Stimulated activated CD4-positive, alpha-beta T cell treated with anti-CD3 and anti-CD28 coated beads, Interleukin-1b, Interleukin-23, amount 100 ng/mL, for 1 hour (primary cell): Measurements from ENCODE around the gene GTPBP6.
"Not testable (repeated sequence)": the region's sequence is repeated elsewhere in the genome, so short reads cannot be mapped to it uniquely, and the experiment has no call there.

Experiments used
- DNase-seq, 2 donors: peaks; one replicate each; pipeline ENCODE4 v3.0.0-alpha.2; 2020; ENCODE audit warnings: low read depth in 2 of 2

The GTPBP6 gene

DNA sequence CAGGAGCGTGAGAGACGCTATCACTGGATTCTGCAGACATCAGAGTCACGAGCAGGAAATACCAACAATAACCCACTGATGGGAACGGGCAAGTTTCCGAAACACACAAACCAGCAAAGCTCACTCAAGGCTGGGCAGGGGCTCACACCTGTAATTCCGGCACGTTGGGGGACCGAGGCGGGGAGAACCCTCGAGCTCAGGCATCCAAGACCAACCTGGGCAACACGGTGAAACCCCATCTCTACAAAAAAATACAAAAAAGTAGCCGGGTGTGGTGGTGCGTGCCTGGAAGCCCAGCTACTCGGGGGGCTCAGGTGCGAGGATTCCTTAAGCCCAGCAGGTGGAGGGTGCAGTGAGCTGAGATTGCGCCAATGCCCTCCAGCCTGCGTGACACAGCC, 17.2 kb upstream of the GTPBP6 start:
- DNase-seq: no peak

DNA sequence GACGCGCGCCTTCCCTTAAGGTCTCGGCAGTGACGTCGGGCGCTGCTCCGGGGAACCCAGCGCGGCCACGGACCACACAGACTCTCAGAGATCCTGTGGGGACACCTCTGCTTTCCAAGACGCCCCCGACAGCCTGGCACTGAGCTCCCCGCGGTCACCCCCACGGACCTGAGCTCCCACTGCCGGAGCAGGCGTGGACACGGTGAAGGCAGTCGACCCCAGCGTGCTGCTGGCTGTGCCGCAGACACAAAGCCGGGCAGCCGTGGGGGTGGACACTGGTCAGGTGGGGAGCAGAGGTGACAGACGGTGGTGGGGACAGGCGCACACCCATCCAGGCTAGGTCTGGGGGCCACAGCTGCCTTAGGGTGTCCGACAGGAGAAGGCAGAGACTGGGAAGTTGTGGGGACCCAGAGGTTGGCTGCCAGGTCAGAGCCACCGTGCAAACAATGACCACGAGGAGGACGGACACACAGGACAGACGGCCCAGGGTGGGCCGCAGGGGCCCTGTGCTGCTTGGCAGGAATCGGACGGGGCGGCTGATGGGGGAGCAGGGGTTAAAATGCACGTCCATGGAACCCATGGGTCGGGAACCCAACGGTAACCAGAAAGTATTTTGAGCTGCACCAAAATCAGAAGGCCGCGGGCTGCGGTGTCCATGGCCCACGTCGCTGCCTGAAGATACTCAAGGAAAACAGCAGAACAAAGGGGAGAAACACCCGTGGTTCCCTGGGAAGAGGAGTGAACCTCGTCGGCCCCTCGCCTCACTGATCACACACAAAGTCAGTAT, 16.6 kb upstream of the GTPBP6 start:
- DNase-seq: no peak

DNA sequence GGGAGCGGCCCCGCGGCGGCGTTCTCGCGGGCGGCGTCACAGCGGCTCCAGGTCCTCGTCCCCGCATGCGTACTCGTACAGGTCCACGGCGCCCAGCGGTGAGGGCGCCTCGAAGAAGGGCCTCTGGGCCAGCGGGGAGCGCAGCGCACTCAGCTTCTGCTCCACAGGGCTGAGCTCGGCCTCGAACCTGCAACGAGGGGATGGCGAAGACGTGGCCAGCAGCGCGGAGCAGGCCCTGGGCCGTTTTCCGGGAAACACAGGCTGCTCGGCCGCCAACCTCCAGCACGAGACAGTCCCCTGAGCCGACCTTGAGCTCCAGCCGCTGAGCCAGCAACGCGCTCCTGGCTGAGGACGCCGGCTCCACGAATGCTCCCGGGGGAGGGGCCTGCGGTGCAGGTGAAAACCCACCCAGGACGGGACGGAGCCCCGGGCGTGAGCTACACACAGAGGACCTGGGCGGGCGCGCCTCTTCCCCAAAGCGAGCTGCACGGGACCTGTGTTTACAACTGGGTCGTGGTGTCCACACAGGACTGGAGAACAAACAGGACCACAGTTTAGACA, 15.8 kb upstream of the GTPBP6 start:
- DNase-seq: no peak

DNA sequence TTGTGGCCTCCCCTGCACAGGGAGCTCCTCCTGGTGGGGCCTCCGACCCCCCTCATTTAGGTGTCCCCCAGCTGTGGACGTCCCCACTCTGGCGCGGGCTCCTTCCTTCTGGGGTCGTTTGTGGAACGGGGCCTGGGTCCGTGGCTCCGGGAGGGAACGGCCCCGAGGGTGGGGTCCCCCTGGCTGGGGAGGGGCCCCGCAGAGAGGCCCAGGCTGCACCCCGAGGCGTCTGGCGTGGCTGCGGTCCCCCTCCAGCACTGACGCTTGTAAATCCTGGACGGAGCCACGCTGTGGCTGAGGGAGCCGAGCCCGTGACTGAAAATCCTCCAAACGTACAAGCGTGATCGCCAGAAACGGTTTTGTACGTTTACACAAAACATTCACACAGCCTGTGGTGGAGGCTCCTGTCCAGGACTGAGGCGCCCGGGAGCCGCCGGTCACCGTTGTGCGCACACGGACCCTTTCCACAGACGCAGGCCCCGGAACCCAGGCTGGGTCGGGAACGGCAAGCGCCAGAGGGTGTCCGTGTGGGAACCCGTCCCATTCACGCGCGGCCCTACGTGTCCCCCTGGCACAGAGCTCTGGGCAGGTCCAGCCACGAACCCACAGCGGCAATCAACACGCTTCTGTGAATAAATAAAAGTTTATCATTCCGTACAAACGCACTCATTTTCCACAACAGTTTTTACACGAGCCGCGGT, 15.2 kb upstream of the GTPBP6 start:
- no peak for DNase-seq

DNA sequence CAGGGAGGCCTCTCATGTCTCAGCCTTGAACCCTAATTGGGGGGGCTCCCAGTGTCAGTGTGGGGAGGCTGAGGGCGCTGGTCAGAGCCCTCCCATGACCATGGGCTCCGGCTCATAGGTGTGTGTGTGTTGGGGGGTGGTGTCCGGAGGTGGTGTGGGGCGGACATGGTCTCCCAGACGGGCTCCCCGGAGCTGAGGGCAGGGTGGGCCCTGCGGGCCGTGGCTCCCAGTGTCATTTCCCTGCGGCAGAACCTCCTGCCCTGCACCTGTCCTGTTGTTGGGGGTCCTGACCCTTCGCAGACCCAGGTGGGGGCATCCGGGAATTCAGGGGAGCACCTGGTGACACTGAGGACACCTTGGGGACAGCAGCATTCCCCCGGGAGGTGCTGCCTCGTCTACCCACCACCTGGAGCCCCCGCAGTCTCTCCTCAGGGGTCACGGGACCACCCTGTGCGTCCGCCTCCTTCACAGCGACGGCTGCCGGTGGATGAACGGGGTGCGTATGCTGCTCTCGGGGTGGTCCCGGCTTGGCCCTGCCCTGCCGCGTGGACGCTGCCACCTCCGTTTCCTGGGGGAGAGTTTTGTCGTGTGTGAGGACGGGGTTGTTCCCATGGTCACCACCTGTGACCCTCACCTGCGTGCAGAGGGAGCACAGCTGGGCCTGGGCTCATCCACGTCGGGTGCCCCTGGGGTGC, 14.5 kb upstream of the GTPBP6 start:
- no peak for DNase-seq

DNA sequence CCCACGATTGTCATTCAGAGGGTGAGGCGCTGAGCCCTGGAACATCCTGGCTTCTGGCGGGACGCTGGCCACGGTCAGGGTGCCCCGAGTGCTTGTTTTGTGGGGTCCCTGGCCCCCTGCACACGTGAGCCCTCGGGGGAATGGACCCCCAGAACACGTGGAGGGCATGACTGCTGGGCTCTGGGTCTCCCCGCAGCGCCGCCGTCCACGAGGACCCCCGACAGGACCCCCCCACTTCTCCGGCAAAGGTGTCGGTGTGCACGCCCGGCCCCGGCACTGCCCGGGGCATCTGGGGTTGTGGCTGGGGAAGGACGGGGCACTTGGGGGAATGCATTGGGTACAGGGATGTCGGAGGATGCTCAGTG, 13.9 kb upstream of the GTPBP6 start:
- no peak for DNase-seq

DNA sequence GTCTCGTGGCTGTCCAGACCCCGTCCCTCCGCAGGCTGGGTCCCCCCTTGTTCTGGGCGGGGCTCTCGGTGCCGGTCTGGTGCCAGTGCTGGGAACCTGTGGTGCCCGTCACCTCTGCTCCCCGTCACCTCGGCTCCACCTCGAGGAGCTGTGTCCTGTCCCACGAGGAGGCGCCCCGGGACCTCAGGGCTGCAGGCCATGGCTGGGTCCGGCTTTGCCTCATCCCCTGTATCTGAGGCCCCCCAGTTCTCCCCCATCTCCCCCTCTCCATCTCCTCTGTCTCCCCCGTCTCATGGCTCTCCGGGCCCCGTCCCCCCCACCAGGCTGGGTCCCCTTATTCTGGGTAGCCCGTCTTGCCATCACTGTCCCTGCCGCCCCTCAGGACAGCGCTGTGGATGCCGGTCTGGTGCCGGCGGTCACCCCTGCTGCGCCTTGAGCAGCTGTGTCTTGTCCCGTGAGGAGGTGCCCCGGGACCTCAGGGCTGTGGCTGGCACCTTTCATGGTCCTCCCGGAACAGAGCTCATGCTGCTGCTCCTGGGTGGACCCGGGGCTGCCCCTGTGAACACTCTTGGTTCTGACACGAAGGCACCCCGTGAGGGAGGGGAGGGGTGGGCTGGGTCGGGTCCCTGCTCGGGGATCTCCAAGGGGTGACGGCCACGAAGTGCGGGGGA, 13.4 kb upstream of the GTPBP6 start:
- no peak for DNase-seq

DNA sequence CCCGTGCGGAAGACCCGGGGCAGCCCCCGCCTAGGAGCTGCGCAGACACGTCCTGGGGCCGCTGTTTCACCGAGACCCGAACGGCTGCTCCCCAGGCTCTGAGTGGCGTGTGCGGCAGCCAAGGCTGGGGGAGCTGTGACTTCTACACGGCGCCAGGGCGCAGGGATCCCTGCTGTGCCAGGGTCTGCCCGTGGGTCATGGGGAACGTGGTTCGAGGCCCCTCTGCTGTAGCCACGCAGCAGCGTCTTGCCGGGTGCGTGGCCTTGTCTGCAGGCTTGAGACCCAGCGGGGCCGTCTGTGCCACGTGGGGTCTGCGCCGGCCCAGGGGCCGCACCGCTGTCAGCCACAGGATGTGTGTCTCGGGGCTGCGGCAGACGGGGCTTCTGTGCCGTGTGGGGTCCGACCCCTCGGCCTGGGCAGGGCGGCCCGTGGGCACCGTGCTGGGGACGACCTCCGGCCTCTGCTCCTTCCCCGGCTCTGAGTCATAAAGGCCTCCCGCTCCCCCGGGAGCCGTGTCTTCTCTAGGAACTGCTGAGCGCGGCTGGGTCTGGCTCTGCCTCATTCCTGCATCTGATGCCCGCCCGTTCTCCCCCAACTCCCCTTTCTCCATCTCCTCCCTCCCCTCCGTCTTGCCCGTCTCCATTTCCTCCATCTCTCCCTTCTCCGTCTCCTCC, 12.7 kb upstream of the GTPBP6 start:
- DNase-seq: no peak

DNA sequence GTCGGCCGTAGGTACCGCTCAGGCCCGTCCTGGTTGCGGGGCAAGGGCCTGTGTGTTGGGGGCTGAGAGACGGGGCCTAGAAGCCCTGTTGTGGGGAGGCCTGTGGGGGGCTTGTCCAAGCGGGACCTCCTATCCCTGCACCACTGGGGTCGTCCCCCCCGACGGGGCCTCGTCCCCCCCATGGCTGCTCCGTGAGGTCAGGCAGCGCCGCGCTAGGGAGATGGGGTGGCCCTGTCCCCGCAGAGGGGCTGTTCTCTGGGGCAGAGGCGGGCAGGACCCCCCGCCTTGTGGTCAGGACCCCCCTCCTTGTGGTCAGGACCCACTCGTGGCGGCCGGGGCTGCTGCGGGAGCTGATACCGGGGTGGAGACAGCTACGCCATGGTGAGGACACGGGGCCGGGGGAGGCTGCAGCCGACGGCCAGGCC, 12.1 kb upstream of the GTPBP6 start:
- no peak for DNase-seq

DNA sequence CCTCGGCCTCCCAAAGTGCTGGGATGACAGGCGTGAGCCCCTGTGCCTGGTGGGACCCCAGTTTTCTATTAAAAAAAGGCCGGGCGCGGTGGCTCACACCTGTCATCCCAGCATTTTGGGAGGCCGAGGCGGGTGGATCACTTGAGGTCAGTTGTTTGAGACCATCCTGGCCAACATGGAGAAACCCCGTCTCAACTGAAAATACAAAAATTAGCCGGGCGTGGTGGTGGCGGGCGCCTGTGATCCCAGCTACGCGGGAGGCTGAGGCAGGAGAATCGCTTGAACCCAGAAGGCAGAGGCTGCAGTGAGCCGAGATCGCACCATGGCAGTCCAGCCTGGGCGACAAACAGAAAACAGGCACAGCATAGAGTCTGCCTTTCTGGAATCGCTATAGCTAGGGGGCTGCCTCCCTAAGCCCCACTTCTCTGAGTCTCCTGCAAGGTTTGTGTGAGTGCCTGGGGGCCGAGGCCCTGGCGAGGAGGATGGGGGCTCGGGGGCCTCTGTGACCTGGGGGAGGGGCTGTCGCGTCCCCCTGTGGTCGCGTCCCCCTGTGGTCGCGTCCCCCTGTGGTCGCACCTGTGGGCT, 11.6 kb upstream of the GTPBP6 start:
- not testable (repeated sequence) for DNase-seq

DNA sequence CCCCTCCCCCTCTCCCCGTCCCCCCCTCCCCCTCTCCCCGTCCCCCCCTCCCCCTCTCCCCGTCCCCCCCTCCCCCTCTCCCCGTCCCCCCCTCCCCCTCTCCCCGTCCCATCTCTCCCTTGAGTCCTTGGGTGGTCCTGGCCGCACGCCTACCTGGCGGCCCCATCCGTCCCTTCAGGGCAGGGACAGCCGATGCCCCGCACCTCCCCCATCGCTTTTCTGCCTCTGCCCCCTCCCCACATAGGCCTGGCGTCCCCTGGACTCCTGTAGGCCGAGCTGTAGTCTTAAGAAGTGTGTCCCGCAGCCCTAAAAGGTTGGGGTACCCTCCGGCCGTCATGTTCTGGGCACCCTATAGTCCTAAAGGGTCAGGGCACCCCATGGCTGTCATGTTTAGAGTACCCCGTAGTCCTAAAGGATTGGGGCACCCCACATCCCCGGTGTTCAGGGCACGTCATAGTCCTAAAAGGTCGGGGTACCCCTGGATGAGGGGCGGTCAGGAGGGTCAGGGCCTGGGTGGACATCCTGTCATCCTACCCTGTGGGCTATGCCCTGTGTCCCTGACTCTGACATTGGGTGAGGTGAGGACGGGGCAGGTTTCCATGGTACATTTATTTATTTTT, 10.8 kb upstream of the GTPBP6 start:
- DNase-seq: no peak

DNA sequence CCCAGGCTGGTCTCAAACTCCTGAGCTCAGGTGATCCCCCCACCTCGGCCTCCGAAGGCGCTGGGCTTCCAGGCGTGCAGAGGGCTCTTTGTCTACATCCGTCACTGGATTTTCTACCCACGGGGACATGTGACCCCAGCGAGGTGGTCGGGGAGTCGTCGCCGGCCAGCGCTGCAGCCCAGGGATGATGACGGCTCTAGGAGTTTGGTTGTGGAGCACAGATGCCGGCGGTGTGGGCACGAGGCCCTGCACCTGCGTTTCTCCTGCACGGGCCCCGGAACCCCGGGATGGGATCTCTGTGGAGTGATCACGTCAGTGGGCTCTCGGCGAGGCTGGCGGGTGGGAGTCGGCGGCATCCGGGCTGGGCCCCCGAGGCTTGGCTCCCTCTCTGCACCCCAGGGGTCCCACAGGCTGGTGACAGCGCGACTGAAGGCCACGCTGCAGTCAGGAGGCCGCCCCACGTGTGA, 9.1 kb upstream of the GTPBP6 start:
- no peak for DNase-seq

DNA sequence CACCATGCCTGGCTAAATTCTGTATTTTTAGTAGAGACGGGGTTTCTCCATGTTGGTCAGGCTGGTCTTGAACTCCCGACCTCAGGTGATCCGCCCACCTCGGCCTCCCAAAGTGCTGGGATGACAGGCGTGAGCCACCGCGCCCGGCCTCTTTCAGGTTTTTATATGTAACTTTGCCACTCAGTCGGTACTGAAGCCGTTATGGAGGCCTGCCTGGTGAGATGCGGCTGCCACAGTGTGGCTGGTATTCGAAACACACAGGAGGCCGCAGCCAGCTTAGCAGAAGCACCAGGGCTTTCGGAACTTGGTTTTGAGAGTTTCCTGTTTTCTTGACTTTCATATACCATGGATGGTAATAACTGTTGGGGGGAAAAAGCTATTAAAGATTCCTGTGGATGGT, 6.1 kb upstream of the GTPBP6 start:
- DNase-seq: not testable (repeated sequence)

DNA sequence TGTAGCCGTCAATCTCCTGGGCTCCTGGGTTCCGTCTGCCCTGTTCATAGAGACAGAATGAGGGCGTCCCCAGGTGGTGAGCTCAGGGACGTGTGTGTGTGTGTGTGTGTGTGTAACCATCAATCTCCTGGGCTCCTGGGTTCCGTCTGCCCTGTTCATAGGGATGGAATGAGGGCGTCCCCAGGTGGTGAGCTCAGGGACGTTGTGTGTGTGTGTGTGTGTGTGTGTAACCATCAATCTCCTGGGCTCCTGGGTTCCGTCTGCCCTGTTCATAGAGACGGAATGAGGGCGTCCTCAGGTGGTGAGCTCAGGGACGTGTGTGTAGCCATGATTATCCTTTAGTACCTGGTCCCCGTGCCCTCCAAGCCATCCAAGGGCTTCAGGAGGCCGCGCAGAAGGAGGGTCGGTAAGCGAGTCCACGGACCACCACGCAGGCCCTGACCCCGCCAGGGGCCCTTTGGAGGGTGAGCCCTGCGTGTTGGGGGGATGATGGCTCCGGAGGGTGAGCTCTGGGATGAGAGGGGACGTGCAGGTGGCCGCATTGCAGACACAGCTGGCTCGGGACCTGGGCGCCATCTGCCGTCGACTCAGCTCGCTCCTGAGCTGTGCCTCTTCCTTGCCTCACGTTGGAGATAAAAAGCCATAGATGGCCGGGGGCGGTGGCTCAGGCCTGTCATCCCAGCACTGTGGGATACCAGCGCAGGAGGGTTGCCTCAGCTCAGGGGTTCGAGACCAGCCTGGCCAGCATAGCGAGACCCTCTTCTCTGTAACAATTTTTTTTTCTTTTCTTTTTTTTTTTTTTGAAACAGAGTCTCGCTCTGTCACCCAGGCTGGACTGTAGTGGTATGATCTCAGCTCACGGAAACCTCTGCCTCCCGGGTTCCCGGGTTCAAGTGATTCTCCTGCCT, 5.4 kb upstream of the GTPBP6 start:
- DNase-seq: no peak

DNA sequence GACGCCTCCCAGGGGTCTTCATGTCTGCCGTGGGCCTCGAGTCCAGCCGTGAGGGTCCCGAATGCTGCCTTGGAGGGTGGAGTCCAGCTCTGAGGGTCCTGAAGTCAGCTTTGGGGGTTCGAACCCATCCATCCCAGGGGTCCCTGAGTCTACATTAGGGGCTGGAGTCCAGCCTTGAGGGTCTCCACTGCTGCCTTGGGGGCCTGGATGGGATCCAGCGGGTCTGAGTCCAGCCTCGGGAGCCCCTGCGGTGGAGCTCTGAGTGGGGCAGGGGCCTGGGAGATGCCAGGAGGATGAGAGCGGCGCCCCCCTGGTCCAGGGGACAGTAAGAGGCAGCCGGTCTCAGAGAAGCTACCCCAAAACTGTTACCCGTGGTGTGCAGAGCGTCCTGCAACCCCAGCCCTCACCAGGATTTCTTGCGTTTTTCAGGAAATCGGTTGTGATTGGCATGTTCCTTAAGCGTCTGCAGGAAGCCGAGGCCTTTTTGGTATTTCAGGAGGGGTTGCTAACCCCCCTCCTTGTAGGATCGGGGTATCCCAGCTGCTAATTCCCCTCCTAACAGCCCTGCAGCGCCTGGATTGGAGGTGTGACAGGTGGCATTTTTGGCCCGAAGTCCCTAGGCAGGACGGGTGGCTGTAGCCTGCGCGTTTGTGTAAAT, 1.7 kb upstream of the GTPBP6 start:
- DNase-seq: no peak

DNA sequence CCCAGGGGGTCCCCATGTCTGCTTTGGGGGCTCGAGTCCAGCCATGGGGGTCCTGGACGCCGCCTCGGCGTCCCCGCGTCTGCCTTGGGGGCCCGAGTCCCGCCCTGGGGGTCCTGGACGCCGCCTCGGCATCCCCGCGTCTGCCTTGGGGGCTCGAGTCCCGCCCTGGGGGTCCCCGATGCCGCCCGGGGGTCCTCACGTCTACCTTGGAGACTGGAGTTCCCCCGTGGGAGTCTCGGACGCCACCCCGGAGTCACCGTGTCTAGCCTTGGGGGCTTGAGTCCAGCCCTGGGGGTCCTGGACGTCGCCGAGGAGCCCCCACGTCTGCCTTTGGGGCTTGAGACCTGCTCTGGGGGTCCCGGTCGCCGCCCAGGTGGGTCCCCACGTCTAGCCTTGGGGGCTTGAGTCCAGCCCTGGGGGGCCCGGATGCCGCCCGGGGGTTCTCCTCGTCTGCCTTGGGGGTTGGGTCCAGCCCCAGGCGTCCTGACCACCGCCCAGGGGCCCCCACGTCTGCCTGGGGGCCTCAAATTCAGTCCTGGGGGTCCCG, 1.1 kb upstream of the GTPBP6 start:
- no peak for DNase-seq

DNA sequence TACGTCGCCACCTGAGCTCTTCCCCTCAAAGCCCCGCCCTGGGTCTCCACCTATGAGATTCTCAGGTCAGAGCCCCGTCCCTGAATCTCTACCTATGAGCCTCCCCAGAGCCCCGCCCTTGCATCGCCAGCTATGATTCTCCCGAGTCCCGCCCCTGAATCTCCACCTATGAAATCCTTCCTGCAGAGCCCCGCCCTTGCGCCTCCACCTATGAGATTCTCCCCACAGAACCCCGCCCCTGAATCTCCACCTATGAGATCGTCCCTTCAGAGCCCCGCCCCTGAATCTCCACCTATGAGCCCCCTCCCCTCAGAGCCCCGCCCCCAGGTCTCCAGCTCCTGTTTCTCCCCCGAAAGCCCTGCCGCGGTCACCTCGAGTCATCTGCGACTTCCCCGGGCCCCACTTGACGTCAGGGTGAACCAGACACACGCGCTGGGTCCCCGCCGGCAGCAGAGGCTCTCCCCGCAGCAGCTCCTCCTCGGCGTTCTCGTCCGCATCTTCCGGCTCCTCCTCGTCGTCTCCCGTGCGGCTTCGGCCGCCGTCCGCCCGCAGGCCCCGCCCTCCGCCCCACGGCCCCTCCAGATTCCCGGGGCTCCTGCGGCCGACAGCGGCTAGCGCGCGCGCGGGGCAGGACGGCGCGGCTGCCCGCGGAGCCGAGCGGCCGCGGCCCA, 393 bp downstream of the GTPBP6 start:
- DNase-seq: peak; percentile 95 to 97
